HG03175 (cell line): ENCODE data around the gene TNFSF13B.

Experiments
- ATAC-seq: cut with Tn5 transposase; IDR thresholded peaks from one replicate; pipeline ENCODE4 v1.9.1; 2021; ENCODE audit warnings: mild to moderate bottlenecking, moderate library complexity; ENCODE audit not compliant: unreplicated experiment

TNFSF13B gene

DNA sequence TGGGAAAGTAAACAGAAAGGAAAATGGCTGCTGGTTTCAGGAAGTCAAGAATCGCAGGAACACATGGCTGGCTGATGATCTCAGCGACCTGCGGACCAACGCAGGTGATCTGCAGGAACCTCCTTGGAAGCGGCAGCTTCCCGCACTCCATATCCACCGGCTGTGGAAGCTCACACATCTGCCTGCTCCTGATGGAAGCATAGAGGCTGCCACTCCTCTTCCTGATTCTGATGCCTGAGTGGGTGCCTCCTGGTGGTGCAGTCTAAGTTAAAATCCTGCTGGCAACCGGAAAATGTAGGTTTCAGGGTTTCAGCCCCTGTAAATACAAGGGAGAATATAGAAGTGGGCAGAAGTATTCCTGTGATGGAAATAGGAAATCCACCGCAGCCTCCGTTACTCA lies 75.5 kb downstream of the TNFSF13B start:
- ATAC-seq = no peak

DNA sequence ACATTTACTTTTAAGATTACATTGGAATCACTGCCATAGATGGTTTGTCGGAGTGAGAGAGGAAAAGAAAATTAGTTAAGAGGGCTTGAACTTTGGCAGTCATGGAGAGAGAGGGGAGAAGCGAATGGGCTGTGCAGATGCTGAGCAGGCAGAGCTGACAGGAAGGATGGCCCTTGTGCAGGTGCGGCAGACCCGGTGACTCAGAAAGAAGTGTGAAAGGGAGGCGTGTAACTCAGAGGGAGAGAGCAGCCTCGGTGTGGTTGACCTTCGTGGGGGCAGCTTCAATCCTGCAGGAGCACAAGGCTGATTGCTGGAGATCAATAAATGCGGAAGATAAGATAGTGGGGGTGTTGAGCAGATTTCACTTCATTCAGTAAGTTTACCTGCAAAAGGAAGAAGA lies 76.9 kb downstream of the TNFSF13B start:
- ATAC-seq = no peak

DNA sequence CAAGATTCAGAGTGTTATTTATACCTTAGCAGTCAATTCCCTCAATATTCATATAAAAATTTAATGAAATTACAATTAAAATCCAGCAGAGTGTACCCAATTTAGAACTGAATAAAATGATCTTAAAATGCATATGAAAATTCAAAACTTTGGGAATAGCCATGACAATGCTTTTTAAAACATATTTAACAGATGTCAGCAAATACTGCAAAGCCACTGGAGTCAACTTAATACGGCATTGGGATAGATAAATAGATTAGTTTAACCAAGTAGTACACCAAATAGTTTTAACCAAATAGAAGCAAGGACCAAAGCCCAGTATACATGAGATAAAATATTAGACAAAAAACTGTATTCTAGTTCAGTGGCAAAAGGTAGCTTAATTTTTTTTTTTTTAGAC lies 79.8 kb downstream of the TNFSF13B start:
- no peak for ATAC-seq

DNA sequence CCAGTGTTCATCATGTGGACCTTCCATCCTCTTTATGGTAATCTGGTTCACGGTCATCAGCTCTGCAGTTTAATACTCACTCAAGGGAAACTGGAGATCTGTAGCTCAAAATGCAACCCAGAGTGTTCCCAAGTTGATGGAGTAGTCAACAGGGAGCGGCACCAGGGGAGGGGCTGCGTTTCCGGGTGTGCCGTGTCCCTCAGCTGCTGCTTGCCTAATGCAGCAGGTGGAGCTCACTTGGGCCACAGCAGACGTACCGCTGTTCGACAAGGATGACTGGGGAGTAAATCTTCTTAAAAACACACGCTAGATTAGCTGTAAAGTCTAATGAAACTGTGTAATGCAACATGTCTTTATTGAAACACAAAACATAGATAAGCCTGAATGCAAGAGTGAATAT lies 81.1 kb downstream of the TNFSF13B start:
- no peak for ATAC-seq

DNA sequence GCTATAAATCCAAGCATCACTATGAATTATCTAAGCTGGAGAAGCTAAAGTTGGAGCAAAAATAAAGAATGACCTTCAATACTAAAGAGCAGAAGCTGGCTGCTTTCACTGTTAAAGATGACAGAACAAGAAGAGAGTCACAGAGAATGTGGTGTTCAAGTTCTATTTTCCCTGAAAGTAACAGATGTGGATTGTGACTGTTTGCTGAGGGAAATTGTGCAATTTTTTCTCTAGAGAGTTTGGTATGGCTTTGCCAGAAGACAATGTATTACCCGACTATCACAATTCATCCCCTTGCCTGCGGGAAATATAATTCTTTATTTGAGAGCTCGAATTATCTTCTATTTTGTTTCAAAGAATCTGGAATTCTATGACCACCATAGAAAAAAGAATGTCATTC lies 83.1 kb downstream of the TNFSF13B start:
- ATAC-seq = no peak

DNA sequence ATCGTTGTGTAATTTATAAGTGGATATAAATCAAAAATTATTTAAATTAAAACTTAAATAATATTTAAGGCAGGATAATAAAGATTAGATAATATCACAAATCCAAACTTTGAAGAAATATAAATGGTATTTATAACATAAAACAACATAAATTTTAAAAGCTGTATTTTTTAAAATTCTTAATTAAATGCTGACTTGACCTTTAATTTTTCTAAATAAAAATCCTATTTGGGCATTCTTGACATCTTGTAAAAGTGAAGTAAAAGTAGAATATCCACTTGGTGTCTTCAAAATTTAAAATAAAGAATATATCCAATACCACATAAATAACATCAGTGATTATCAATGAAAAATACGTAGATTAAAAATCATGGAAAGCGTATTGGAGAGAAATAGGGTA lies 87.7 kb downstream of the TNFSF13B start:
- no peak for ATAC-seq
